Panc1 (cell line): Measurements from ENCODE around the gene SRRM3. TPM values are rescaled to one million over a fixed set of nuclear protein-coding genes. Genes with fewer than 3 reads are reported as not detected.
A peak's percentile ranks its signal among the peaks of the same experiment; 100 is the strongest.

ENCODE experiments used
- ATAC-seq: fragments of 200-7000 bp; cut with Tn5 transposase; 2 replicates; pipeline ENCODE4 v1.9.1; 2020; ENCODE audit warnings: mild to moderate bottlenecking, moderate library complexity
- BruUV-seq: library from RNA; stranded (reverse); fragments of 400-500 nt; replicated peaks from 2 replicates; lab custom pipeline; 2021; lab: Mats Ljungman, UMichigan
- CTCF ChIA-PET: fragments of 300-600 bp; sonication (Branson Sonifier 250); formaldehyde crosslinking; loops from one replicate; lab custom pipeline; 2022; ENCODE audit warnings: antibody characterized with exemption; lab: Charles Lee
- POLR2A ChIA-PET: fragments of 300-600 bp; sonication (Branson Sonifier 250); formaldehyde crosslinking; loops from one replicate; lab custom pipeline; 2022; ENCODE audit warnings: antibody characterized with exemption; lab: Charles Lee
- DNase-seq: peaks from one replicate; pipeline ENCODE4 v3.0.0-alpha.2; 2010; ENCODE audit warnings: low read depth, low spot score
- H3K27ac ChIP-seq: 2 replicates; pipeline ENCODE4 v1.5.1; 2011; ENCODE audit warnings: mild to moderate bottlenecking, low read length, inconsistent platforms
- H3K27me3 ChIP-seq: fragments of 200-500 bp; sonication (Bioruptor generic); 2 replicates; pipeline ENCODE4 v1.6.0; 2014; ENCODE audit warnings: low read length, inconsistent platforms; ENCODE audit not compliant: control insufficient read depth, insufficient read depth
- H3K36me3 ChIP-seq: fragments of 200-500 bp; sonication (Bioruptor generic); 2 replicates; pipeline ENCODE4 v1.5.1; 2014; ENCODE audit warnings: inconsistent platforms, mild to moderate bottlenecking, low read length, moderate library complexity; ENCODE audit not compliant: control insufficient read depth, insufficient read depth
- H3K4me1 ChIP-seq: 2 replicates; pipeline ENCODE4 v1.5.1; 2011; ENCODE audit warnings: inconsistent platforms, mild to moderate bottlenecking, low read length, moderate library complexity; ENCODE audit not compliant: control insufficient read depth, insufficient read depth
- H3K4me3 ChIP-seq, 2 experiments: 2 replicates each; pipeline ENCODE4 v1.5.1; 2011 to 2012; ENCODE audit warnings: low read depth in 2 of 2, low read length in 2 of 2, mild to moderate bottlenecking in 2 of 2, inconsistent platforms in 1 of 2, moderate library complexity in 1 of 2
- H3K9me3 ChIP-seq: fragments of 200-500 bp; sonication (Bioruptor generic); 2 replicates; pipeline ENCODE4 v1.5.1; 2014; ENCODE audit warnings: low read depth, mild to moderate bottlenecking, inconsistent platforms, low read length, moderate library complexity; ENCODE audit not compliant: control insufficient read depth, insufficient read depth
- POLR2AphosphoS5 ChIP-seq: IDR thresholded peaks from 2 replicates; pipeline ENCODE4 v1.6.1; 2012; ENCODE audit warnings: mild to moderate bottlenecking, low read depth, low read length, moderate library complexity
- SIN3A ChIP-seq: IDR thresholded peaks from 2 replicates; pipeline ENCODE4 v1.6.1; 2012; ENCODE audit warnings: low read depth, mild to moderate bottlenecking, low read length, moderate library complexity, borderline replicate concordance; ENCODE audit not compliant: insufficient read depth
- TCF7L2 ChIP-seq: IDR thresholded peaks from 2 replicates; pipeline ENCODE4 v1.6.1; 2011; ENCODE audit warnings: mild to moderate bottlenecking, low read depth, low read length, inconsistent platforms
- in situ Hi-C: cut with HindIII; loops from 2 replicates; pipeline ENCODE4 v1.10.0; 2016; ENCODE audit warnings: low sequenced_read_pairs, low pct_unique_long_range_greater_than_20kb
- intact Hi-C: fragments of 100-400 bp; cut with micrococcal nuclease; formaldehyde crosslinking; loops from one replicate; pipeline ENCODE4 v1.10.0; 2022; ENCODE audit not compliant: unreplicated experiment
- total RNA-seq: library from RNA; stranded (reverse); gene quantifications from one replicate; pipeline ENCODE4 v1.2.1, GENCODE V29; 2021; ENCODE audit not compliant: unreplicated experiment
- TF ChIP-seq, protein P1 (sequence below): fragments of 450-650 bp; IDR thresholded peaks from 2 replicates; pipeline ENCODE4 v1.5.1; 2017; ENCODE audit warnings: mild to moderate bottlenecking
- TF ChIP-seq, protein P2 (sequence below), 2 experiments: IDR thresholded peaks; 2 replicates each; pipeline ENCODE4 v1.6.1; 2011 to 2012; ENCODE audit warnings: low read depth in 2 of 2, control low read depth in 1 of 2, low read length in 1 of 2, mild to moderate bottlenecking in 1 of 2, moderate library complexity in 1 of 2; ENCODE audit not compliant: insufficient read depth in 1 of 2

SRRM3 gene
- total RNA-seq, 1 experiment from 2014 or later, result 8.5 TPM

DNA sequence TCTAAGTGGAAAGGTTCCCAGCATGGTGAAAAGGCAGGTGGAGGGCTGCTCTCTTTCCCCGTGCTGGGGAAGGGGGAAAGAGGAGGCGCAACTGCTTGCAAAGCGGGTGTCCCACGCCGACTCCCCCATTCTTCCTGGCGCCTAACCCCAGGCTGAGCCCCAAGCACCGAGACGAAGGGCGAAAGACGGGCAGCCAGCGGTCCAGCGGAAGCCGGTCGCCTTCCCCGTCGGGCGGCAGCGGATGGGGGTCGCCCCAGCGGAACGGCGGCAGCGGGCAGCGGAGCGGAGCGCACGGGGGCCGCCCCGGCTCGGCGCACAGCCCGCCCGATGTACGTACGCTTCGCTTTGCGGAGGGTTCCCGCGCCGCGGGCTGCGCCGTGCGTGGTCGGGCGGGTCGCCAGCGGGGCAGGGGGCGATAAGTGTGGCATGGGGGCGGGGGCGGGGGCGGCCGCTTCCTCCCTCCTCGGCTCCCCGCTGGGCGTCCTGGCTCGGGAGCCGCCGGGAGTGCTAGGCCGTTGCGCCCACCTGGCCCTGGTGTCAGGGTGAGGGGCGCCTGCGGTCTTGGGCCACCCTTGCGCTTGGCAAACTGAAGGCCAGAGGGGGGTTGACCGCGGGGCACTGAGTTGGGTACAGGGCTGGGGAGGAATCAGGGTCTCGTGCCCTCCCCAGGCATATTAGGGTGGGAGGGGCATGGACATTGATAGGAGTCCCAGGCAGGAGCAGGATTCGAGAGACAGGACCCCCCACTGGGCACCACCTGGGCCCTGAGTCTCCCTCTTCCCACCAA lies 65.6 kb downstream of the SRRM3 start:
- TF ChIP-seq SIN3A (no peak), TCF7L2 (no peak), POLR2AphosphoS5 (no peak)
- TF ChIP-seq, protein P1, sequence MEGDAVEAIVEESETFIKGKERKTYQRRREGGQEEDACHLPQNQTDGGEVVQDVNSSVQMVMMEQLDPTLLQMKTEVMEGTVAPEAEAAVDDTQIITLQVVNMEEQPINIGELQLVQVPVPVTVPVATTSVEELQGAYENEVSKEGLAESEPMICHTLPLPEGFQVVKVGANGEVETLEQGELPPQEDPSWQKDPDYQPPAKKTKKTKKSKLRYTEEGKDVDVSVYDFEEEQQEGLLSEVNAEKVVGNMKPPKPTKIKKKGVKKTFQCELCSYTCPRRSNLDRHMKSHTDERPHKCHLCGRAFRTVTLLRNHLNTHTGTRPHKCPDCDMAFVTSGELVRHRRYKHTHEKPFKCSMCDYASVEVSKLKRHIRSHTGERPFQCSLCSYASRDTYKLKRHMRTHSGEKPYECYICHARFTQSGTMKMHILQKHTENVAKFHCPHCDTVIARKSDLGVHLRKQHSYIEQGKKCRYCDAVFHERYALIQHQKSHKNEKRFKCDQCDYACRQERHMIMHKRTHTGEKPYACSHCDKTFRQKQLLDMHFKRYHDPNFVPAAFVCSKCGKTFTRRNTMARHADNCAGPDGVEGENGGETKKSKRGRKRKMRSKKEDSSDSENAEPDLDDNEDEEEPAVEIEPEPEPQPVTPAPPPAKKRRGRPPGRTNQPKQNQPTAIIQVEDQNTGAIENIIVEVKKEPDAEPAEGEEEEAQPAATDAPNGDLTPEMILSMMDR, result no peak
- TF ChIP-seq, protein P2, sequence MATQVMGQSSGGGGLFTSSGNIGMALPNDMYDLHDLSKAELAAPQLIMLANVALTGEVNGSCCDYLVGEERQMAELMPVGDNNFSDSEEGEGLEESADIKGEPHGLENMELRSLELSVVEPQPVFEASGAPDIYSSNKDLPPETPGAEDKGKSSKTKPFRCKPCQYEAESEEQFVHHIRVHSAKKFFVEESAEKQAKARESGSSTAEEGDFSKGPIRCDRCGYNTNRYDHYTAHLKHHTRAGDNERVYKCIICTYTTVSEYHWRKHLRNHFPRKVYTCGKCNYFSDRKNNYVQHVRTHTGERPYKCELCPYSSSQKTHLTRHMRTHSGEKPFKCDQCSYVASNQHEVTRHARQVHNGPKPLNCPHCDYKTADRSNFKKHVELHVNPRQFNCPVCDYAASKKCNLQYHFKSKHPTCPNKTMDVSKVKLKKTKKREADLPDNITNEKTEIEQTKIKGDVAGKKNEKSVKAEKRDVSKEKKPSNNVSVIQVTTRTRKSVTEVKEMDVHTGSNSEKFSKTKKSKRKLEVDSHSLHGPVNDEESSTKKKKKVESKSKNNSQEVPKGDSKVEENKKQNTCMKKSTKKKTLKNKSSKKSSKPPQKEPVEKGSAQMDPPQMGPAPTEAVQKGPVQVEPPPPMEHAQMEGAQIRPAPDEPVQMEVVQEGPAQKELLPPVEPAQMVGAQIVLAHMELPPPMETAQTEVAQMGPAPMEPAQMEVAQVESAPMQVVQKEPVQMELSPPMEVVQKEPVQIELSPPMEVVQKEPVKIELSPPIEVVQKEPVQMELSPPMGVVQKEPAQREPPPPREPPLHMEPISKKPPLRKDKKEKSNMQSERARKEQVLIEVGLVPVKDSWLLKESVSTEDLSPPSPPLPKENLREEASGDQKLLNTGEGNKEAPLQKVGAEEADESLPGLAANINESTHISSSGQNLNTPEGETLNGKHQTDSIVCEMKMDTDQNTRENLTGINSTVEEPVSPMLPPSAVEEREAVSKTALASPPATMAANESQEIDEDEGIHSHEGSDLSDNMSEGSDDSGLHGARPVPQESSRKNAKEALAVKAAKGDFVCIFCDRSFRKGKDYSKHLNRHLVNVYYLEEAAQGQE (IDR thresholded peaks at IDR 0.05; ENCODE audit: insufficient read depth in 1 of 2, low read depth in 2 of 2, low read length in 1 of 2), result no peak
- Histone ChIP-seq H3K36me3 (no peaks in the 10 kb centered on the region), H3K27ac (peak overlapping the region; percentile 42; the same call in 1 of the 2 replicates), H3K9me3 (no peaks in the 10 kb centered on the region), H3K4me3 (peak overlapping the region; percentile 47 to 48), H3K4me1 (peaks cover 11% of the 10 kb centered on the region; the same call in 1 of the 2 replicates), H3K27me3 (no peaks in the 10 kb centered on the region)
- ATAC-seq (peak; percentile 33), DNase-seq (no peak)
- CTCF ChIA-PET, result no interaction called here
- intact Hi-C loops (no loop called here), in situ Hi-C loops (no loop called here)
- POLR2A ChIA-PET, result no interaction called here
- no TSS peak for BruUV-seq

DNA sequence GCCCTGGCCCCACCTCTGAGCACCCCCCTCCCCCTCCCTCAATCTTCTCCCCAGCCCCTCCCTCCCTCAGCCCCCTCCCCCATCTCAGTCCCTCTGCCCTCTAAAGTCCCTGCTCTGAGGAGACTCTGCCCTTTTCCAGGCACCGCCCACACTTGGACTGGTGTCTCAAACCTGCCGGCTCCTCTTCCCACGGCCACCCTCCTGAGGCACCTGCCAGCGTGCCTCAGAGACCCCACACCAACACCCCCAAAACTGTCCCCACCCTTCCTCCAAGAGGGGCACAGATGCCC lies 66.1 kb downstream of the SRRM3 start:
- BruUV-seq, result no TSS peak
- ChIA-PET POLR2A (no interaction called here), CTCF (no interaction called here)
- intact Hi-C loops (no loop called here), in situ Hi-C loops (no loop called here)
- Histone ChIP-seq H3K4me3 (peak overlapping the region in 1 of 2 experiments; percentile 36; a peak in 2 of 4 replicates), H3K27me3 (no peaks in the 10 kb centered on the region), H3K27ac (no peak overlapping the region), H3K9me3 (no peaks in the 10 kb centered on the region), H3K4me1 (peaks cover 13% of the 10 kb centered on the region; the same call in 1 of the 2 replicates), H3K36me3 (no peaks in the 10 kb centered on the region)
- DNase-seq (no peak), ATAC-seq (peak; percentile 64)
- TF ChIP-seq POLR2AphosphoS5, result no peak
- TF ChIP-seq, protein P2 (IDR thresholded peaks at IDR 0.05; ENCODE audit: insufficient read depth in 1 of 2, low read depth in 2 of 2, low read length in 1 of 2), result no peak
- TF ChIP-seq TCF7L2, result no peak
- TF ChIP-seq SIN3A, result no peak
- TF ChIP-seq, protein P1, result no peak
